ENCODE results near the gene DDX55. TPM values are rescaled to one million over a fixed set of nuclear protein-coding genes. Genes with fewer than 3 reads are reported as not detected.
"Not testable (repeated sequence)": the region's sequence is repeated elsewhere in the genome, so short reads cannot be mapped to it uniquely, and the experiment has no call there.

The DDX55 gene
- total RNA-seq, result 10 to 100 TPM; 51.7 to 55.4 TPM

DNA sequence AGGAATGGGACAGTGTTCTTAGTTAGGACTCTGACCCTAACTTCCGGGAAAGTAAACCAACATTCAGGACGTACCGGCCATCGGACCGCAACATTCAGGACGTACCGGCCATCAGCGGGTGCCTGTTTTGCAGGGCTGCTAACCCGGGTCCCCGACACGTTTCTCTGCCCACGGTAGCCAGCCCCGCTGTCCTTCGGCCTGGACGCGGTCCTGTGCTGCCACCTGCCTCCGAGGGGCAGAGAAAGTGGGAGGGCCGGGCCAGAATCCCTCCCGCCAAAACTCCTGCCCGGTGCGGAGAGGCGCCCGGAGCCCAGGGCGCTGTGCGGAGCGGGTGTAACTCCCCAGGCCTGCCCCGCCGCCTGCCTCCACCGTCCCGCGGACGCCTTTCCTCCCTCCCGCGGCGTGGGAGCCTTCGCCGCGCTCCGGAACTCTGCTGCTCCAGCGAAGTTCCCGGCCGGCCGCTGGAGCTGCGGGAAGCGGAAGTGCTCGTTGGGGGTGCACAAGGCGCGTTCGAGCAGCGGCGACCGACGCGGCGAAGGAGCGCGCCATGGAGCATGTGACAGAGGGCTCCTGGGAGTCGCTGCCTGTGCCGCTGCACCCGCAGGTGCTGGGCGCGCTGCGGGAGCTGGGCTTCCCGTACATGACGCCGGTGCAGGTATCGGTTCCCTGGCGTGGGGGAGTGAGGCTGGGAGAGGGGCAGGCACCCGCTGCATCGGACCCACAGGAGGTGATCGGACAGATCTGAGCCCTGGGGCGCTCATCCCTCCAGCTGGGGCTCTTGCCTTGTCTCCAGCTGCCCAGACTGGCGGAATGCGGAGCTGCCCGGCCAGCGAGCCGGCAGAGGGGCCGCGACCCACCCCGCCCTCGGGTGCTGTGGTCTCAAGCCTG lies at the start of gene DDX55:
TSS of gene DDX55 (plus strand) at position 498 of the 888 bp plus-strand sequence. CDS start at position 548, 50 bp downstream.
- ChIA-PET POLR2A (interaction anchor here (0.7 to 2.9 kb wide), 18 partner anchors 9 to 369 kb away, joined by 3 to 14 read pairs (median 4); partner anchors contain the start of genes KMT5A and MPHOSPH9), CTCF (interaction anchor here (1.0 to 2.1 kb wide), 4 partner anchors 11 to 238 kb away, joined by 3 to 7 read pairs (median 4); no protein-coding TSS in a partner anchor)
- peak; percentile 87 for DNase-seq
- peak; percentile 93 for ATAC-seq
- Mint-ChIP-seq H3K4me3 (peak within 1 kb of the TSS; percentile 88), H3K36me3 (ENCODE audit: low read depth) (peaks cover 41% of the 10 kb centered on the region), H3K27me3 (no peaks in the 10 kb centered on the region), H3K4me1 (ENCODE audit: low read depth) (peaks cover 32% of the 10 kb centered on the region), H3K9me3 (peaks cover 2% of the 10 kb centered on the region), H3K27ac (peak within 1 kb of the TSS; percentile 91)
- TF ChIP-seq CTCF (IDR thresholded peaks at IDR 0.05), result peak; percentile 30
- intact Hi-C loops (cut with micrococcal nuclease), result no loop called here

GRCh38 chr12:123554136-123554535 lies 47.8 kb upstream of the DDX55 start:
- H3K4me1 Mint-ChIP-seq (ENCODE audit: low read depth); H3K36me3 Mint-ChIP-seq (ENCODE audit: low read depth); ATAC-seq; H3K27ac Mint-ChIP-seq; H3K9me3 Mint-ChIP-seq; POLR2A ChIA-PET; H3K4me3 Mint-ChIP-seq; CTCF ChIA-PET; intact Hi-C loops (cut with micrococcal nuclease); DNase-seq; H3K27me3 Mint-ChIP-seq: not testable (repeated sequence)

DNA sequence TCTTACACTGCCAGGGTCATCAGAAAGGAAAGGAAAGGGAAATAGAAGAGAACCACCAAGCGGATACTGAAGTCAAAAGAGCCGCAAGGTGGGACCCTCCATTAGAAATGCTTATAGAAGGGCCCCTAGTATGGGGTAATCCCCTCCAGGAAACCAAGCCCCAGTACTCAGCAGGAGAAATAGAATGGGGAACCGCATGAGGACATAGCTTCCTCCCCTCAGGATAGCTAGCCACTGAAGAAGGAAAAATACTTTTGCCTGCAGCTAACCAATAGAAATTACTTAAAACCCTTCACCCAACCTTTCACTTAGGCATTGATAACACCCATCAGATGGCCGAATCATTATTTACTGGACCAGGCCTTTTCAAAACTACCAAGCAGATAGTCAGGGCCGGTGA lies 47.1 kb upstream of the DDX55 start:
- intact Hi-C loops (cut with micrococcal nuclease); DNase-seq; H3K9me3 Mint-ChIP-seq; H3K27ac Mint-ChIP-seq; H3K4me1 Mint-ChIP-seq (ENCODE audit: low read depth); POLR2A ChIA-PET; CTCF ChIA-PET; H3K36me3 Mint-ChIP-seq (ENCODE audit: low read depth); H3K4me3 Mint-ChIP-seq; H3K27me3 Mint-ChIP-seq; ATAC-seq: not testable (repeated sequence)

DNA sequence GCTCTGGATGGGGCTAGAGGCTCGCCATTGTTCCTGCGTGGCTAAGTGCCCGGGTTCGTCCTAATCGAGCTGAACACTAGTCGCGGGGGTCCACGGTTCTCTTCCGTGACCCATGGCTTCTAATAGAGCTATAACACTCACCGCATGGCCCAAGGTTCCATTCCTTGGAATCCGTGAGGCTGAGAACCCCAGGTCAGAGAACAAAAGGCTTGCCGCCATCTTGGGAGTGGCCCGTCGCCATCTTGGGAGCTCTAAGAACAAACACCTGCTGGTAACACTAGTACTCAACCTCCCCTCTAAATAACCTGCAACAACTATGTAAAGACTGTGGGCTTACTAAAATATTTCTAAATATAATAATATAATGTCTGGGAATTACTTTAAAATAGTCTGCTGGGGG lies 43.4 kb upstream of the DDX55 start:
- POLR2A ChIA-PET; H3K4me1 Mint-ChIP-seq (ENCODE audit: low read depth); ATAC-seq; H3K36me3 Mint-ChIP-seq (ENCODE audit: low read depth); DNase-seq; H3K4me3 Mint-ChIP-seq; H3K9me3 Mint-ChIP-seq; H3K27me3 Mint-ChIP-seq; H3K27ac Mint-ChIP-seq; CTCF ChIA-PET; intact Hi-C loops (cut with micrococcal nuclease): not testable (repeated sequence)

- Mint-ChIP-seq H3K9me3 (no peaks in the 10 kb centered on the region), H3K4me1 (ENCODE audit: low read depth) (no peaks in the 10 kb centered on the region), H3K27me3 (peaks cover 2% of the 10 kb centered on the region), H3K4me3 (no peak overlapping the region), H3K36me3 (ENCODE audit: low read depth) (no peaks in the 10 kb centered on the region), H3K27ac (no peak overlapping the region)
- DNase-seq (no peak), ATAC-seq (no peak)
- no peak for TF ChIP-seq CTCF (IDR thresholded peaks at IDR 0.05)
- ChIA-PET POLR2A (no interaction called here), CTCF (interaction anchor here (1.2 to 1.3 kb wide), 2 partner anchors 24 to 58 kb away, joined by 3 read pairs; no protein-coding TSS in a partner anchor)
- intact Hi-C loops (cut with micrococcal nuclease), result no loop called here
These were observed 42.4 kb upstream of the DDX55 start for GRCh38 chr12:123559468-123559867.

DNA sequence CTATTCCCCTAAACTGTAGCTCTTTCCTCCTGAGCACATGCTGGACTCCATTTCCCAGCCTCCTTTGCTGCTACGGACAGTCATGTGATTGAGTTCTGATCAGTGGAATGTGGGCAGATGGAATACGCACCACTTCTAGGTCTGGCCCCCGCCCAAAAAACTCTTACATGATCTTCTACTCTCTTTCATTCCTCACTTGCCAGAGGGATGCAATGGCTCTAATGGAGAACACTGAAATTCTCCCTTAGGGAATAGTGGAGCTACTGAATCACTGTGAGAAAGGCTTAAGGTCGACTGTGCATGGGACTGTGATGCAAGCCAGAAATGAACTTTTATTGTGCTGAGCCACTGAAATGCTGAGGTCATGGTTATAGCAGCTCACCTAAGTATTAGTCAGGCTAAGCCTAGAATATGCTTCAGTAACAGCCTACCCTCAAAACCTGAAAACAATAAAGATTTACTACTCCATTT lies 30.5 kb upstream of the DDX55 start:
- no peak for DNase-seq
- Mint-ChIP-seq H3K36me3 (ENCODE audit: low read depth) (no peaks in the 10 kb centered on the region), H3K27ac (no peak overlapping the region), H3K4me3 (no peak overlapping the region), H3K27me3 (no peaks in the 10 kb centered on the region), H3K4me1 (ENCODE audit: low read depth) (peaks cover 4% of the 10 kb centered on the region), H3K9me3 (no peaks in the 10 kb centered on the region)
- CTCF ChIA-PET, result interaction anchor here (1.5 kb wide), 1 partner anchor 10 kb away, joined by 5 read pairs; no protein-coding TSS in a partner anchor
- intact Hi-C loops (cut with micrococcal nuclease), result no loop called here
- no peak for TF ChIP-seq CTCF (IDR thresholded peaks at IDR 0.05)
- no peak for ATAC-seq
- POLR2A ChIA-PET, result no interaction called here
